A549 (cell line): ENCODE measurements around the gene KRT222. TPM values are rescaled to one million over a fixed set of nuclear protein-coding genes. Genes with fewer than 3 reads are reported as not detected.

ENCODE experiments used
- ATAC-seq, 2 experiments: fragments of 200-7000 bp in 1 of 2; fragments of >200 bp in 1 of 2; cut with Nextera tagmentation in 1 of 2; cut with Tn5 transposase in 1 of 2; 3 replicates each; pipeline versions ENCODE4 v1.8.0 to v1.9.1; 2018 to 2020; ENCODE audit warnings: mild to moderate bottlenecking in 1 of 2, moderate library complexity in 1 of 2
- CTCF ChIA-PET: fragments of 300-600 bp; sonication (Branson Sonifier 250); formaldehyde crosslinking; extraction: SDS; loops from one replicate; lab custom pipeline; 2021; ENCODE audit warnings: antibody characterized with exemption, inconsistent platforms; lab: Yijun Ruan, JAX
- POLR2A ChIA-PET: fragments of 350-600 bp; formaldehyde crosslinking; extraction: SDS; loops from one replicate; lab custom pipeline; 2021; ENCODE audit warnings: antibody characterized with exemption, inconsistent platforms; lab: Yijun Ruan, JAX
- DNase-seq, 2 experiments: peaks; one replicate each; pipeline versions ENCODE4 v3.0.0 to v3.0.0-alpha.2; 2011 to 2016; ENCODE audit warnings: low read depth in 1 of 2, low spot score in 1 of 2
- FAIRE-seq: peaks from 2 replicates; lab custom pipeline; 2011; peaks lifted over from hg19 to GRCh38; lab: Jason Lieb, UNC
- H3K27ac ChIP-seq, 2 experiments: fragments of >200 bp; sonication (Bioruptor Twin); formaldehyde crosslinking; 3 replicates each; pipeline ENCODE4 v1.5.1; 2016 to 2017
- H3K4me1 ChIP-seq: fragments of >200 bp; sonication (Bioruptor Twin); formaldehyde crosslinking; 3 replicates; pipeline ENCODE4 v1.6.1; 2016
- H3K4me2 ChIP-seq: fragments of >200 bp; sonication (Bioruptor Twin); formaldehyde crosslinking; 3 replicates; pipeline ENCODE4 v1.6.1; 2016
- H3K4me3 ChIP-seq: fragments of >200 bp; sonication (Bioruptor Twin); formaldehyde crosslinking; 3 replicates; pipeline ENCODE4 v1.5.1; 2016
- H3K9me3 ChIP-seq: fragments of >200 bp; sonication (Bioruptor Twin); formaldehyde crosslinking; 3 replicates; pipeline ENCODE4 v1.6.1; 2016
- CBX2 ChIP-seq: fragments of 200-600 bp; sonication (generic); IDR thresholded peaks from 2 replicates; pipeline ENCODE4 v1.6.1; 2016; ENCODE audit warnings: low read depth, mild to moderate bottlenecking, borderline replicate concordance
- CEBPB ChIP-seq, 2 experiments: fragments of >200 bp in 1 of 2; sonication (Bioruptor Twin) in 1 of 2; formaldehyde crosslinking in 1 of 2; IDR thresholded peaks; 2 replicates each; pipeline ENCODE4 v1.6.1; 2012 to 2016
- CTCF ChIP-seq: fragments of >200 bp; sonication (Bioruptor Twin); formaldehyde crosslinking; IDR thresholded peaks from 3 replicates; pipeline ENCODE4 v1.5.1; 2016
- E2F6 ChIP-seq: IDR thresholded peaks from 2 replicates; pipeline ENCODE4 v1.6.1; 2012; ENCODE audit warnings: low read depth, borderline replicate concordance
- HDAC2 ChIP-seq: fragments of 200-600 bp; sonication (generic); IDR thresholded peaks from 2 replicates; pipeline ENCODE4 v1.6.1; 2016
- HOXA7 ChIP-seq: fragments of 250-450 bp; sonication (Bioruptor Pico); IDR thresholded peaks from 2 replicates; pipeline ENCODE4 v1.5.0; 2020; ENCODE audit warnings: mild to moderate bottlenecking, moderate library complexity
- HOXB13 ChIP-seq: fragments of 250-450 bp; sonication (Bioruptor Pico); IDR thresholded peaks from 2 replicates; pipeline ENCODE4 v1.5.0; 2020; ENCODE audit warnings: low read depth, mild to moderate bottlenecking, moderate library complexity
- KDM5A ChIP-seq: fragments of 200-600 bp; sonication (generic); IDR thresholded peaks from 2 replicates; pipeline ENCODE4 v1.6.1; 2016; ENCODE audit warnings: antibody characterized with exemption, mild to moderate bottlenecking
- MAZ ChIP-seq: fragments of 150-350 bp; IDR thresholded peaks from 2 replicates; pipeline ENCODE4 v1.6.1; 2014; ENCODE audit warnings: antibody characterized with exemption, low read depth, low read length, borderline replicate concordance
- MYC ChIP-seq: IDR thresholded peaks from 2 replicates; pipeline ENCODE4 v1.6.1; 2012; ENCODE audit warnings: mild to moderate bottlenecking, inconsistent platforms, low read length, improper control_type of control experiment, borderline replicate concordance
- NFE2L2 ChIP-seq: fragments of 150-350 bp; conservative IDR thresholded peaks from 2 replicates; pipeline ENCODE4 v1.6.1; 2014; ENCODE audit warnings: low read length
- NPAS2 ChIP-seq: fragments of 250-450 bp; sonication (Bioruptor Pico); IDR thresholded peaks from 2 replicates; pipeline ENCODE4 v1.8.0; 2022; ENCODE audit warnings: mild to moderate bottlenecking, moderate library complexity, borderline replicate concordance
- PBX3 ChIP-seq: IDR thresholded peaks from 2 replicates; pipeline ENCODE4 v1.6.1; 2012
- PHF8 ChIP-seq: fragments of 200-600 bp; sonication (generic); IDR thresholded peaks from 2 replicates; pipeline ENCODE4 v1.6.1; 2016; ENCODE audit warnings: low read depth, mild to moderate bottlenecking, antibody characterized with exemption, moderate library complexity, borderline replicate concordance
- POLR2A ChIP-seq: IDR thresholded peaks from 2 replicates; pipeline ENCODE4 v1.6.1; 2012; ENCODE audit warnings: mild to moderate bottlenecking, low read length
- REST ChIP-seq: fragments of 200-600 bp; sonication (generic); IDR thresholded peaks from 2 replicates; pipeline ENCODE4 v1.6.1; 2016; ENCODE audit warnings: antibody characterized with exemption, mild to moderate bottlenecking, moderate library complexity
- RFX5 ChIP-seq: fragments of 450-650 bp; IDR thresholded peaks from 2 replicates; pipeline ENCODE4 v1.7.1; 2014; ENCODE audit warnings: antibody characterized with exemption, mild to moderate bottlenecking, moderate library complexity
- SREBF2 ChIP-seq: fragments of 450-650 bp; IDR thresholded peaks from 2 replicates; pipeline ENCODE4 v1.6.1; 2014; ENCODE audit warnings: mild to moderate bottlenecking, moderate library complexity
- ZC3H11A ChIP-seq: fragments of 450-650 bp; IDR thresholded peaks from 2 replicates; pipeline ENCODE4 v1.6.1; 2014; ENCODE audit warnings: antibody characterized with exemption, mild to moderate bottlenecking
- ZFP36 ChIP-seq: fragments of 450-650 bp; IDR thresholded peaks from 2 replicates; pipeline ENCODE4 v1.6.1; 2014; ENCODE audit warnings: borderline replicate concordance; ENCODE audit not compliant: partially characterized antibody
- ZNF302 ChIP-seq: fragments of 250-450 bp; sonication (Bioruptor Pico); IDR thresholded peaks from 2 replicates; pipeline ENCODE4 v1.9.0; 2021; ENCODE audit warnings: inconsistent platforms, mild to moderate bottlenecking, moderate library complexity
- WGBS: methylation state at CpG from one replicate; pipeline ENCODE4 v1.1.6; 2017; ENCODE audit errors: missing lambda C conversion rate; 5-methylcytosine and 5-hydroxymethylcytosine counted together
- polyA plus RNA-seq, 4 experiments: library from polyadenylated mRNA; depleted of rRNA in 3 of 4; stranded (reverse); fragments of >200 nt; fragmentation: RNase III in 1 of 4; extraction: RNeasy Plus Mini Kit Qiagen cat#74134 plus additional on column Dnase treatment in 1 of 4; gene quantifications; 2 replicates in 3 of 4; 3 replicates in 1 of 4; pipeline ENCODE4 v1.2.3, GENCODE V29; 2011 to 2017

KRT222 gene
- polyA plus RNA-seq, 2 of the 4 experiments (the other 2 are of a cell fraction): 1.8 TPM

- no peak for TF ChIP-seq REST
- TF ChIP-seq E2F6: no peak
- TF ChIP-seq MAZ: no peak
- no peak for TF ChIP-seq PHF8
Observed at GRCh38 chr17:40621578-40621977, 43.4 kb downstream of the KRT222 start (continued).

- POLR2A ChIA-PET: interaction anchor here (1.6 kb wide), 1 partner anchor 1067 kb away, joined by 6 read pairs; the partner anchor contains the start of gene EIF1
- no peak overlapping the region for H3K4me2 ChIP-seq
- H3K9me3 ChIP-seq: no peaks in the 10 kb centered on the region
- peaks cover 4% of the 10 kb centered on the region; the same call in 1 of the 3 replicates for H3K4me1 ChIP-seq
- TF ChIP-seq CBX2 (no peak), POLR2A (no peak)
- FAIRE-seq (no peak), ATAC-seq (no peak), DNase-seq (no peak)
- CTCF ChIA-PET: interaction anchor here (0.7 to 20.0 kb wide), 23 partner anchors 9 to 1049 kb away, joined by 3 to 304 read pairs (median 7); partner anchors contain the start of gene KRT28
- 80% methylated on average over 6 of the region's 6 CpGs for WGBS
- no peak overlapping the region for H3K4me3 ChIP-seq
- H3K27ac ChIP-seq: no peak overlapping the region
Observed at GRCh38 chr17:40621019-40621418, 44.0 kb downstream of the KRT222 start.

GRCh38 chr17:40618754-40619625, 46.0 kb downstream of the KRT222 start:
- Histone ChIP-seq H3K4me3 (no peak overlapping the region), H3K4me2 (0 out of 3 replicates have a peak overlapping the region, but pooled peaks have one; percentile 75), H3K27ac (no peak overlapping the region), H3K4me1 (peaks cover 12% of the 10 kb centered on the region), H3K9me3 (no peaks in the 10 kb centered on the region)
- ChIA-PET POLR2A (interaction anchor here (1.0 to 1.6 kb wide), 2 partner anchors 930 to 1069 kb away, joined by 3 to 6 read pairs; partner anchors contain the start of gene EIF1), CTCF (interaction anchor here (0.5 to 20.0 kb wide), 50 partner anchors 8 to 1049 kb away, joined by 3 to 304 read pairs (median 5); partner anchors contain the start of gene RARA)
- FAIRE-seq: no peak
- TF ChIP-seq HOXB13: no peak
- TF ChIP-seq MYC: no peak
- TF ChIP-seq ZFP36: no peak
- TF ChIP-seq PBX3: no peak
- TF ChIP-seq RFX5: no peak
- no peak for DNase-seq
- 76% methylated on average over 16 of the region's 16 CpGs for WGBS
- ATAC-seq: no peak

- Histone ChIP-seq H3K27ac (no peak overlapping the region), H3K4me2 (no peak overlapping the region), H3K9me3 (no peaks in the 10 kb centered on the region), H3K4me1 (peaks cover 12% of the 10 kb centered on the region), H3K4me3 (no peak overlapping the region)
- WGBS: 72% methylated on average over 11 of the region's 11 CpGs
- FAIRE-seq (no peak), ATAC-seq (no peak), DNase-seq (no peak)
- CTCF ChIA-PET: interaction anchor here (0.7 to 20.0 kb wide), 9 partner anchors 12 to 1050 kb away, joined by 3 to 304 read pairs (median 5); no protein-coding TSS in a partner anchor
- TF ChIP-seq HDAC2 (no peak), RFX5 (no peak), ZNF302 (CRISPR knock-in tag) (no peak), KDM5A (no peak), E2F6 (no peak), HOXA7 (CRISPR knock-in tag) (no peak), SREBF2 (no peak), NPAS2 (CRISPR knock-in tag) (no peak), NFE2L2 (no peak), PHF8 (no peak), CEBPB (IDR thresholded peaks at IDR 0.05) (no peak), CTCF (no peak), ZC3H11A (no peak), MYC (no peak)
- POLR2A ChIA-PET: no interaction called here
Observed at GRCh38 chr17:40617678-40618240, 47.2 kb downstream of the KRT222 start.
